A549 (cell line): ENCODE measurements around the gene ARL6IP5. TPM values are rescaled to one million over a fixed set of nuclear protein-coding genes. Genes with fewer than 3 reads are reported as not detected.

Source experiments
- ATAC-seq, 2 experiments: fragments of 200-7000 bp in 1 of 2; fragments of >200 bp in 1 of 2; cut with Nextera tagmentation in 1 of 2; cut with Tn5 transposase in 1 of 2; 3 replicates each; pipeline versions ENCODE4 v1.8.0 to v1.9.1; 2018 to 2020; ENCODE audit warnings: mild to moderate bottlenecking in 1 of 2, moderate library complexity in 1 of 2
- CTCF ChIA-PET: fragments of 300-600 bp; sonication (Branson Sonifier 250); formaldehyde crosslinking; extraction: SDS; loops from one replicate; lab custom pipeline; 2021; ENCODE audit warnings: antibody characterized with exemption, inconsistent platforms; lab: Yijun Ruan, JAX
- POLR2A ChIA-PET: fragments of 350-600 bp; formaldehyde crosslinking; extraction: SDS; loops from one replicate; lab custom pipeline; 2021; ENCODE audit warnings: antibody characterized with exemption, inconsistent platforms; lab: Yijun Ruan, JAX
- DNase-seq, 2 experiments: peaks; one replicate each; pipeline versions ENCODE4 v3.0.0 to v3.0.0-alpha.2; 2011 to 2016; ENCODE audit warnings: low read depth in 1 of 2, low spot score in 1 of 2
- FAIRE-seq: peaks from 2 replicates; lab custom pipeline; 2011; peaks lifted over from hg19 to GRCh38; lab: Jason Lieb, UNC
- H3K27ac ChIP-seq, 2 experiments: fragments of >200 bp; sonication (Bioruptor Twin); formaldehyde crosslinking; 3 replicates each; pipeline ENCODE4 v1.5.1; 2016 to 2017
- H3K4me1 ChIP-seq: fragments of >200 bp; sonication (Bioruptor Twin); formaldehyde crosslinking; 3 replicates; pipeline ENCODE4 v1.6.1; 2016
- H3K4me2 ChIP-seq: fragments of >200 bp; sonication (Bioruptor Twin); formaldehyde crosslinking; 3 replicates; pipeline ENCODE4 v1.6.1; 2016
- H3K4me3 ChIP-seq: fragments of >200 bp; sonication (Bioruptor Twin); formaldehyde crosslinking; 3 replicates; pipeline ENCODE4 v1.5.1; 2016
- H3K9me3 ChIP-seq: fragments of >200 bp; sonication (Bioruptor Twin); formaldehyde crosslinking; 3 replicates; pipeline ENCODE4 v1.6.1; 2016
- CBX8 ChIP-seq: fragments of 200-600 bp; sonication (generic); IDR thresholded peaks from 2 replicates; pipeline ENCODE4 v1.6.1; 2016
- CHD4 ChIP-seq: fragments of 200-600 bp; sonication (generic); IDR thresholded peaks from 2 replicates; pipeline ENCODE4 v1.6.1; 2016; ENCODE audit warnings: antibody characterized with exemption, mild to moderate bottlenecking, borderline replicate concordance
- CTCF ChIP-seq: fragments of >200 bp; sonication (Bioruptor Twin); formaldehyde crosslinking; IDR thresholded peaks from 3 replicates; pipeline ENCODE4 v1.5.1; 2016
- EHF ChIP-seq: fragments of 250-450 bp; sonication (Bioruptor Pico); IDR thresholded peaks from 2 replicates; pipeline ENCODE4 v1.5.0; 2020; ENCODE audit warnings: mild to moderate bottlenecking
- EHMT2 ChIP-seq: fragments of 200-600 bp; sonication (generic); IDR thresholded peaks from 2 replicates; pipeline ENCODE4 v1.6.1; 2016; ENCODE audit warnings: antibody characterized with exemption, low read depth, mild to moderate bottlenecking, moderate library complexity
- FOSL2 ChIP-seq, 2 experiments: fragments of 450-650 bp in 1 of 2; fragments of >200 bp in 1 of 2; sonication (Bioruptor Twin) in 1 of 2; formaldehyde crosslinking; IDR thresholded peaks; 2 replicates each; pipeline versions ENCODE4 v1.5.0 to v1.6.1; 2016 to 2020; ENCODE audit warnings: mild to moderate bottlenecking in 1 of 2, moderate library complexity in 1 of 2
- KDM1A ChIP-seq: fragments of 200-600 bp; sonication (generic); IDR thresholded peaks from 2 replicates; pipeline ENCODE4 v1.6.1; 2016; ENCODE audit warnings: low read depth, mild to moderate bottlenecking
- KDM5A ChIP-seq: fragments of 200-600 bp; sonication (generic); IDR thresholded peaks from 2 replicates; pipeline ENCODE4 v1.6.1; 2016; ENCODE audit warnings: antibody characterized with exemption, mild to moderate bottlenecking
- MAZ ChIP-seq: fragments of 150-350 bp; IDR thresholded peaks from 2 replicates; pipeline ENCODE4 v1.6.1; 2014; ENCODE audit warnings: antibody characterized with exemption, low read depth, low read length, borderline replicate concordance
- NFE2L2 ChIP-seq: fragments of 150-350 bp; conservative IDR thresholded peaks from 2 replicates; pipeline ENCODE4 v1.6.1; 2014; ENCODE audit warnings: low read length
- NPAS2 ChIP-seq: fragments of 250-450 bp; sonication (Bioruptor Pico); IDR thresholded peaks from 2 replicates; pipeline ENCODE4 v1.8.0; 2022; ENCODE audit warnings: mild to moderate bottlenecking, moderate library complexity, borderline replicate concordance
- PHF8 ChIP-seq: fragments of 200-600 bp; sonication (generic); IDR thresholded peaks from 2 replicates; pipeline ENCODE4 v1.6.1; 2016; ENCODE audit warnings: low read depth, mild to moderate bottlenecking, antibody characterized with exemption, moderate library complexity, borderline replicate concordance
- POLR2A ChIP-seq: IDR thresholded peaks from 2 replicates; pipeline ENCODE4 v1.6.1; 2012; ENCODE audit warnings: mild to moderate bottlenecking, low read length
- RARB ChIP-seq: fragments of 250-450 bp; sonication (Bioruptor Pico); IDR thresholded peaks from 2 replicates; pipeline ENCODE4 v1.8.0; 2021; ENCODE audit warnings: mild to moderate bottlenecking, moderate library complexity
- REST ChIP-seq: fragments of 200-600 bp; sonication (generic); IDR thresholded peaks from 2 replicates; pipeline ENCODE4 v1.6.1; 2016; ENCODE audit warnings: antibody characterized with exemption, mild to moderate bottlenecking, moderate library complexity
- RFX5 ChIP-seq: fragments of 450-650 bp; IDR thresholded peaks from 2 replicates; pipeline ENCODE4 v1.7.1; 2014; ENCODE audit warnings: antibody characterized with exemption, mild to moderate bottlenecking, moderate library complexity
- RNF2 ChIP-seq: fragments of 200-600 bp; sonication (generic); IDR thresholded peaks from 2 replicates; pipeline ENCODE4 v1.6.1; 2016; ENCODE audit warnings: low read depth, mild to moderate bottlenecking, antibody characterized with exemption, moderate library complexity, borderline replicate concordance
- SMC3 ChIP-seq: fragments of >200 bp; sonication (Bioruptor Twin); formaldehyde crosslinking; IDR thresholded peaks from 3 replicates; pipeline ENCODE4 v1.6.1; 2018; ENCODE audit warnings: inconsistent platforms
- TP53 ChIP-seq: fragments of 250-450 bp; sonication (Bioruptor Pico); IDR thresholded peaks from 2 replicates; pipeline ENCODE4 v1.5.0; 2021; ENCODE audit warnings: mild to moderate bottlenecking, moderate library complexity
- ZC3H11A ChIP-seq: fragments of 450-650 bp; IDR thresholded peaks from 2 replicates; pipeline ENCODE4 v1.6.1; 2014; ENCODE audit warnings: antibody characterized with exemption, mild to moderate bottlenecking
- ZFP36 ChIP-seq: fragments of 450-650 bp; IDR thresholded peaks from 2 replicates; pipeline ENCODE4 v1.6.1; 2014; ENCODE audit warnings: borderline replicate concordance; ENCODE audit not compliant: partially characterized antibody
- ZNF302 ChIP-seq: fragments of 250-450 bp; sonication (Bioruptor Pico); IDR thresholded peaks from 2 replicates; pipeline ENCODE4 v1.9.0; 2021; ENCODE audit warnings: inconsistent platforms, mild to moderate bottlenecking, moderate library complexity
- WGBS: methylation state at CpG from one replicate; pipeline ENCODE4 v1.1.6; 2017; ENCODE audit errors: missing lambda C conversion rate; 5-methylcytosine and 5-hydroxymethylcytosine counted together
- polyA plus RNA-seq, 4 experiments: library from polyadenylated mRNA; depleted of rRNA in 3 of 4; stranded (reverse); fragments of >200 nt; fragmentation: RNase III in 1 of 4; extraction: RNeasy Plus Mini Kit Qiagen cat#74134 plus additional on column Dnase treatment in 1 of 4; gene quantifications; 2 replicates in 3 of 4; 3 replicates in 1 of 4; pipeline ENCODE4 v1.2.3, GENCODE V29; 2011 to 2017
- TF ChIP-seq, protein P1 (sequence below): fragments of >200 bp; sonication (Bioruptor Twin); formaldehyde crosslinking; IDR thresholded peaks from 3 replicates; pipeline ENCODE4 v1.6.1; 2016
- TF ChIP-seq, protein P2 (sequence below): fragments of 250-450 bp; sonication (Bioruptor Pico); IDR thresholded peaks from 2 replicates; pipeline ENCODE4 v1.5.0; 2020; ENCODE audit warnings: low read depth, mild to moderate bottlenecking, moderate library complexity
- TF ChIP-seq, protein P3 (sequence below): IDR thresholded peaks from 2 replicates; pipeline ENCODE4 v1.6.1; 2012; ENCODE audit warnings: low read depth, borderline replicate concordance
- TF ChIP-seq, protein P4 (sequence below): fragments of 250-450 bp; sonication (Bioruptor Pico); IDR thresholded peaks from 2 replicates; pipeline ENCODE4 v1.5.0; 2021; ENCODE audit warnings: mild to moderate bottlenecking, moderate library complexity, borderline replicate concordance
- TF ChIP-seq, protein P5 (sequence below): IDR thresholded peaks from 2 replicates; pipeline ENCODE4 v1.6.1; 2012

The ARL6IP5 gene
- polyA plus RNA-seq, 2 of the 4 experiments (the other 2 are of a cell fraction): 73.8 to 109 TPM

DNA sequence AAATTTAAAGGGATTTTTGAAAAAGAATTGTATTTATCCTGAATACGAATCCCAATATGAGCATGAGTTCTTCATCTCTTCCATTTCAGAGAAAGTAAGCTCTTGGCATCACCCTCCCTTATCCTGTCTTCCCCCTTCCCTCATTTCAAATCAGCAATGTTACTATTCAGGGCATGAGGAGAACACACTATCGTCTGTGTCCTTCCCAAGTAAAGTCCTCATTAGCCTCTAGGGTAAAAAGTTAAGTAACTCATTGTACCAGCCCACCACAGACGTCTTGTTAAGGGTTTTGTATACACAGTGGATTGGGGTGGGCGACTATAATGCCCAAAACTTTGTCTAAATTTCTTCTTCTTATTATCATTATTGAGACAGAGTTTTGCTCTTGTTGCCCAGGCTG lies 14.8 kb downstream of the ARL6IP5 start:
- Histone ChIP-seq H3K9me3 (no peaks in the 10 kb centered on the region), H3K4me2 (no peak overlapping the region), H3K27ac (no peak overlapping the region), H3K4me3 (no peak overlapping the region), H3K4me1 (no peaks in the 10 kb centered on the region)
- no peak for ATAC-seq
- WGBS: 92% methylated on average over 4 of the region's 4 CpGs
- no peak for FAIRE-seq
- ChIA-PET POLR2A (no interaction called here), CTCF (interaction anchor here (1.0 to 1.8 kb wide), 2 partner anchors 9 to 62 kb away, joined by 3 to 4 read pairs; no protein-coding TSS in a partner anchor)
- TF ChIP-seq EHMT2: no peak
- TF ChIP-seq, protein P1, sequence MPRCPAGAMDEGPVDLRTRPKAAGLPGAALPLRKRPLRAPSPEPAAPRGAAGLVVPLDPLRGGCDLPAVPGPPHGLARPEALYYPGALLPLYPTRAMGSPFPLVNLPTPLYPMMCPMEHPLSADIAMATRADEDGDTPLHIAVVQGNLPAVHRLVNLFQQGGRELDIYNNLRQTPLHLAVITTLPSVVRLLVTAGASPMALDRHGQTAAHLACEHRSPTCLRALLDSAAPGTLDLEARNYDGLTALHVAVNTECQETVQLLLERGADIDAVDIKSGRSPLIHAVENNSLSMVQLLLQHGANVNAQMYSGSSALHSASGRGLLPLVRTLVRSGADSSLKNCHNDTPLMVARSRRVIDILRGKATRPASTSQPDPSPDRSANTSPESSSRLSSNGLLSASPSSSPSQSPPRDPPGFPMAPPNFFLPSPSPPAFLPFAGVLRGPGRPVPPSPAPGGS: no peak
- TF ChIP-seq CBX8: no peak
- TF ChIP-seq POLR2A: no peak
- no peak for TF ChIP-seq TP53 (CRISPR knock-in tag)
- no peak for TF ChIP-seq RFX5
- TF ChIP-seq FOSL2 (IDR thresholded peaks at IDR 0.05): no peak
- no peak for TF ChIP-seq FOSL2 (CRISPR knock-in tag; IDR thresholded peaks at IDR 0.05)
- TF ChIP-seq REST: no peak
- TF ChIP-seq KDM5A: no peak
- TF ChIP-seq KDM1A: no peak
- no peak for TF ChIP-seq EHF (CRISPR knock-in tag)
- no peak for TF ChIP-seq PHF8
- TF ChIP-seq, protein P2, sequence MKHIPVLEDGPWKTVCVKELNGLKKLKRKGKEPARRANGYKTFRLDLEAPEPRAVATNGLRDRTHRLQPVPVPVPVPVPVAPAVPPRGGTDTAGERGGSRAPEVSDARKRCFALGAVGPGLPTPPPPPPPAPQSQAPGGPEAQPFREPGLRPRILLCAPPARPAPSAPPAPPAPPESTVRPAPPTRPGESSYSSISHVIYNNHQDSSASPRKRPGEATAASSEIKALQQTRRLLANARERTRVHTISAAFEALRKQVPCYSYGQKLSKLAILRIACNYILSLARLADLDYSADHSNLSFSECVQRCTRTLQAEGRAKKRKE: no peak
- no peak for TF ChIP-seq NPAS2
- no peak for TF ChIP-seq RARB (CRISPR knock-in tag)
- TF ChIP-seq CHD4: no peak
- no peak for TF ChIP-seq ZNF302 (CRISPR knock-in tag)
- TF ChIP-seq NFE2L2: no peak
- TF ChIP-seq RNF2: no peak
- DNase-seq: no peak

- no peaks in the 10 kb centered on the region for H3K4me1 ChIP-seq
- POLR2A ChIA-PET: no interaction called here
- no peak overlapping the region for H3K4me2 ChIP-seq
- FAIRE-seq: no peak
- no peak for ATAC-seq
- no peaks in the 10 kb centered on the region for H3K9me3 ChIP-seq
- CTCF ChIA-PET: interaction anchor here (0.9 kb wide), 1 partner anchor 18 kb away, joined by 3 read pairs; no protein-coding TSS in a partner anchor
- no peak for DNase-seq
- no peak for TF ChIP-seq SMC3
- TF ChIP-seq ZNF302 (CRISPR knock-in tag): no peak
- no peak for TF ChIP-seq CTCF
- no peak for TF ChIP-seq RFX5
- TF ChIP-seq, protein P3, sequence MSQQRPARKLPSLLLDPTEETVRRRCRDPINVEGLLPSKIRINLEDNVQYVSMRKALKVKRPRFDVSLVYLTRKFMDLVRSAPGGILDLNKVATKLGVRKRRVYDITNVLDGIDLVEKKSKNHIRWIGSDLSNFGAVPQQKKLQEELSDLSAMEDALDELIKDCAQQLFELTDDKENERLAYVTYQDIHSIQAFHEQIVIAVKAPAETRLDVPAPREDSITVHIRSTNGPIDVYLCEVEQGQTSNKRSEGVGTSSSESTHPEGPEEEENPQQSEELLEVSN: no peak
- no peak for TF ChIP-seq MAZ
- TF ChIP-seq ZFP36: no peak
- TF ChIP-seq, protein P4, sequence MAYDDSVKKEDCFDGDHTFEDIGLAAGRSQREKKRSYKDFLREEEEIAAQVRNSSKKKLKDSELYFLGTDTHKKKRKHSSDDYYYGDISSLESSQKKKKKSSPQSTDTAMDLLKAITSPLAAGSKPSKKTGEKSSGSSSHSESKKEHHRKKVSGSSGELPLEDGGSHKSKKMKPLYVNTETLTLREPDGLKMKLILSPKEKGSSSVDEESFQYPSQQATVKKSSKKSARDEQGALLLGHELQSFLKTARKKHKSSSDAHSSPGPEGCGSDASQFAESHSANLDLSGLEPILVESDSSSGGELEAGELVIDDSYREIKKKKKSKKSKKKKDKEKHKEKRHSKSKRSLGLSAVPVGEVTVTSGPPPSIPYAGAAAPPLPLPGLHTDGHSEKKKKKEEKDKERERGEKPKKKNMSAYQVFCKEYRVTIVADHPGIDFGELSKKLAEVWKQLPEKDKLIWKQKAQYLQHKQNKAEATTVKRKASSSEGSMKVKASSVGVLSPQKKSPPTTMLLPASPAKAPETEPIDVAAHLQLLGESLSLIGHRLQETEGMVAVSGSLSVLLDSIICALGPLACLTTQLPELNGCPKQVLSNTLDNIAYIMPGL (CRISPR knock-in tag): no peak
- TF ChIP-seq, protein P5, sequence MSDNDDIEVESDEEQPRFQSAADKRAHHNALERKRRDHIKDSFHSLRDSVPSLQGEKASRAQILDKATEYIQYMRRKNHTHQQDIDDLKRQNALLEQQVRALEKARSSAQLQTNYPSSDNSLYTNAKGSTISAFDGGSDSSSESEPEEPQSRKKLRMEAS: no peak
- no peak for TF ChIP-seq ZC3H11A
- TF ChIP-seq, all 56 proteins: peak for 0
- WGBS: 89% methylated on average over 4 of the region's 4 CpGs
- Histone ChIP-seq H3K4me3 (no peak overlapping the region), H3K27ac (no peak overlapping the region)
Observed at GRCh38 chr3:69102384-69102783, 17.6 kb downstream of the ARL6IP5 start.
